ENCODE results near the gene CCNI2. TPM values are rescaled to one million over a fixed set of nuclear protein-coding genes. Genes with fewer than 3 reads are reported as not detected.

CCNI2 gene
- total RNA-seq, 3 donors from 2014 or later, result 7.1 to 12.3 (median 12.0) TPM

GRCh38 chr5:132736853-132737833 is 10.1 kb upstream of the CCNI2 start, which contains the start of gene KIF3A:
TSS of gene KIF3A (minus strand) at chr5:132737546. CDS start at chr5:132737419, 127 bp downstream.
- no peak for TF ChIP-seq CTCF (IDR thresholded peaks at IDR 0.05)
- Histone ChIP-seq H3K4me3 (peak within 1 kb of the TSS; percentile 69), H3K9me3 (no peaks in the 10 kb centered on the region), H3K4me1 (ENCODE audit: low read depth) (peaks cover 10% of the 10 kb centered on the region), H3K36me3 (ENCODE audit: low read depth) (peaks cover 3% of the 10 kb centered on the region)
- intact Hi-C loops (cut with DNase I, micrococcal nuclease), result no loop called here
- ATAC-seq, result peak; percentile 99
- peak; percentile 97 to 99 (median 99) for DNase-seq

- peaks cover 3% of the 10 kb centered on the region for H3K36me3 ChIP-seq (ENCODE audit: low read depth)
- ATAC-seq (no peak), DNase-seq (no peak)
- H3K4me1 ChIP-seq (ENCODE audit: low read depth), result peaks cover 10% of the 10 kb centered on the region
- intact Hi-C loops (cut with DNase I, micrococcal nuclease), result no loop called here
- H3K9me3 ChIP-seq, result no peaks in the 10 kb centered on the region
- TF ChIP-seq CTCF (IDR thresholded peaks at IDR 0.05), result no peak
- H3K4me3 ChIP-seq, result no peak overlapping the region
Observed at GRCh38 chr5:132737982-132738681, 9.1 kb upstream of the CCNI2 start.

DNA sequence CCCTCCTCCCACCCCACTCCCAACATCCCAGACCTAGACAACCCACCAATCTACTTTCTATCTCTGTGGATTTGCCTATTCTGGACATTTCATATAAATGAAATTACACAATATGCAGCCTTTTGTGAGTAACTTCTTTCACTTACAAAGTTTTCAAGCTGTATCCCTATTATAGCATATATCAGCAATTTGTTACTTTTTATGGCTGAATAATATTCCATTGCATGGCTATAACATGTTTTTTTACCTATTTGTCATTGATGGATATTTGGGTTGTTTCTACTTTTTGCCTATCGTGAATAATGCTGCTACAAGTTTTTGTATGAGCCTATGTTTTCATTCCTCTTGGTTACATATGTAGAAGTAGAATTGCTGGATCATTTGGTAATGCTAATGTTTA is 8.0 kb upstream of the CCNI2 start:
- DNase-seq, result no peak
- H3K9me3 ChIP-seq, result no peaks in the 10 kb centered on the region
- H3K36me3 ChIP-seq (ENCODE audit: low read depth), result peaks cover 3% of the 10 kb centered on the region
- no peak for ATAC-seq
- TF ChIP-seq CTCF (IDR thresholded peaks at IDR 0.05), result no peak
- H3K4me1 ChIP-seq (ENCODE audit: low read depth), result peaks cover 10% of the 10 kb centered on the region
- intact Hi-C loops (cut with DNase I, micrococcal nuclease), result no loop called here
- no peak overlapping the region for H3K4me3 ChIP-seq

- ATAC-seq (no peak), DNase-seq (no peak)
- no peak for TF ChIP-seq CTCF (IDR thresholded peaks at IDR 0.05)
- peaks cover 2% of the 10 kb centered on the region for H3K4me1 ChIP-seq (ENCODE audit: low read depth)
- intact Hi-C loops (cut with DNase I, micrococcal nuclease), result no loop called here
- H3K36me3 ChIP-seq (ENCODE audit: low read depth), result peaks cover 3% of the 10 kb centered on the region
- no peaks in the 10 kb centered on the region for H3K9me3 ChIP-seq
- no peak overlapping the region for H3K4me3 ChIP-seq
Observed at GRCh38 chr5:132742158-132742557, 5.1 kb upstream of the CCNI2 start.

- Histone ChIP-seq H3K4me3 (no peak overlapping the region), H3K4me1 (ENCODE audit: low read depth) (peaks cover 2% of the 10 kb centered on the region), H3K36me3 (ENCODE audit: low read depth) (no peaks in the 10 kb centered on the region), H3K9me3 (no peaks in the 10 kb centered on the region)
- no peak for TF ChIP-seq CTCF (IDR thresholded peaks at IDR 0.05)
- ATAC-seq, result no peak
- no peak for DNase-seq
- intact Hi-C loops (cut with DNase I, micrococcal nuclease), result no loop called here
Observed at GRCh38 chr5:132742626-132743025, 4.6 kb upstream of the CCNI2 start.

All from mucosa of descending colon (tissue), 3 donors.